H1 (cell line): Measurements from ENCODE around the gene ADD3. TPM values are rescaled to one million over a fixed set of nuclear protein-coding genes. Genes with fewer than 3 reads are reported as not detected.

Experiments
- CBX5 ChIP-seq: fragments of 300-800, 300-1000 bp; sonication (generic); IDR thresholded peaks from 2 replicates; pipeline ENCODE4 v1.7.1; 2016; ENCODE audit warnings: antibody characterized with exemption, low read length, low read depth
- CEBPB ChIP-seq: IDR thresholded peaks from 2 replicates; pipeline ENCODE4 v1.6.1; 2012; ENCODE audit warnings: low read depth, low read length
- EZH2 ChIP-seq: fragments of 200-600 bp; sonication (generic); IDR thresholded peaks from 2 replicates; pipeline ENCODE4 v1.7.1; 2012; ENCODE audit warnings: low read depth, mild to moderate bottlenecking, moderate library complexity, low read length, inconsistent platforms; ENCODE audit not compliant: severe bottlenecking
- JUND ChIP-seq: IDR thresholded peaks from 2 replicates; pipeline ENCODE4 v1.6.1; 2011; ENCODE audit warnings: mild to moderate bottlenecking, improper control_type of control experiment, low read length
- PHF8 ChIP-seq: fragments of 200-600 bp; sonication (generic); conservative IDR thresholded peaks from 2 replicates; pipeline ENCODE4 v1.7.1; 2012; ENCODE audit warnings: low read depth, mild to moderate bottlenecking, inconsistent platforms, low read length, moderate library complexity
- RFX5 ChIP-seq: IDR thresholded peaks from 2 replicates; pipeline ENCODE4 v1.6.1; 2011; ENCODE audit warnings: low read depth, low read length, improper control_type of control experiment, borderline replicate concordance
- RXRA ChIP-seq: IDR thresholded peaks from 2 replicates; pipeline ENCODE4 v1.6.1; 2011; ENCODE audit warnings: low read depth, mild to moderate bottlenecking, low read length, moderate library complexity; ENCODE audit not compliant: insufficient read depth
- SIX5 ChIP-seq: IDR thresholded peaks from 2 replicates; pipeline ENCODE4 v1.6.1; 2011; ENCODE audit warnings: mild to moderate bottlenecking, low read depth, low read length
- SUZ12 ChIP-seq: fragments of 200-600 bp; sonication (generic); IDR thresholded peaks from 2 replicates; pipeline ENCODE4 v1.6.1; 2012; ENCODE audit warnings: mild to moderate bottlenecking, inconsistent platforms, low read length, moderate library complexity, mixed read lengths
- polyA plus RNA-seq, 7 experiments: library from polyadenylated mRNA; depleted of rRNA in 3 of 7; stranded (reverse) in 5 of 7; unstranded in 2 of 7; fragments of >200 nt in 5 of 7; fragments of 200-250 nt in 2 of 7; gene quantifications; 1 replicate in 5 of 7; 2 replicates in 1 of 7; 4 replicates in 1 of 7; pipeline versions ENCODE4 v1.2.1 to v1.2.3, GENCODE V29; 2011 to 2013; ENCODE audit warnings: missing spikeins in 2 of 7, mixed read lengths in 2 of 7
- total RNA-seq: library from RNA; stranded (reverse); fragmentation: NEBNext Ultra II Directional; extraction: Animal tissue kit (Norgen Biotek cat#: 25700); gene quantifications from 2 replicates; pipeline ENCODE4 v1.2.1, GENCODE V29; 2021
- TF ChIP-seq, protein P1 (sequence below): fragments of 300-600 bp; sonication (generic); IDR thresholded peaks from 2 replicates; pipeline ENCODE4 v1.7.1; 2012; ENCODE audit warnings: low read length, moderate library complexity, mild to moderate bottlenecking, inconsistent platforms; ENCODE audit not compliant: insufficient replicate concordance

ADD3 gene
- total and polyA plus RNA-seq, 2 of the 8 experiments (the other 6 are each of a cell fraction or from before 2014, with no cell fraction given), result 44.7 to 85.6 TPM

DNA sequence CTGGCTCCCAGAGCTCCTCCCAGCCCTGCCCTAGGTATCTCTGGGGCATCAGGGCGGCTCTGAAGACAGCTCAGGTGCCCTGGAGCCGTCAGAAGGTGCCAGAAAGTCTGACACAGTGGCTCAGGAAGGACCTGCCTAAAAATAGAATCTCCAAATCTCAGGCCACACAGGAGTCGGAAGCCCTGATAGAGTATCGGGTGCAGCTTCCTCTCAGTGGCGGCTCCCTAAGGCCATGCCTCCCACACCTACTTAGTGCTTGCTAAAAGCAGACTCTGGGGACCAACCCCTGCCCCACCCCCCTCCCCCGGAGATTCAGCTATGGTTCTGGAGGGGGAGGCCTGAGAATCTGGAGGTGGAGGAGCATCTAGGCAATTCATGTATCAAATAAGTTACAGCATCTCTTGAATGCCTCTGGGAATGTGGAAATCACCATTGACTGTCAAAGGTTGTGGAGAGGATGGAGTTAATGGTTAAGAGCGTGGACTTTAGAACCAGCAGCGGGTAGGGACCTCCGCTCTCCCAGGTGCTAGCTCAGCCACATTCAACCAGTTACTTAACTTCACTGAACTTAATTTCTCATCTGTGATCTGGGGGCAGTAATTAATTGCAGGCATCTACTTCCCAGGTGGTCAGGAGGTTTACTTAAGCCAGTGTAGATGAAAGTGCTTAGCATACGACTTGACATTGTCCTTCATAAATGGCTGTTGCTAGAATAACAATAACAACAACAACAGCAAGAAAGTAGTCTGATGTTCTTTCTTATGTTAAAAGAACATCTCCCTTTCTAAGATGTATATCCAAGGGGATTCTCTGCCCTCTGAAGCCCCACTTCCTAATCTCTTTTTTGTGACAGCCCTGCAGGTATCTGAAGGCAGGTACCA, 161.1 kb downstream of the ADD3 start (continued):
- TF ChIP-seq, protein P1, sequence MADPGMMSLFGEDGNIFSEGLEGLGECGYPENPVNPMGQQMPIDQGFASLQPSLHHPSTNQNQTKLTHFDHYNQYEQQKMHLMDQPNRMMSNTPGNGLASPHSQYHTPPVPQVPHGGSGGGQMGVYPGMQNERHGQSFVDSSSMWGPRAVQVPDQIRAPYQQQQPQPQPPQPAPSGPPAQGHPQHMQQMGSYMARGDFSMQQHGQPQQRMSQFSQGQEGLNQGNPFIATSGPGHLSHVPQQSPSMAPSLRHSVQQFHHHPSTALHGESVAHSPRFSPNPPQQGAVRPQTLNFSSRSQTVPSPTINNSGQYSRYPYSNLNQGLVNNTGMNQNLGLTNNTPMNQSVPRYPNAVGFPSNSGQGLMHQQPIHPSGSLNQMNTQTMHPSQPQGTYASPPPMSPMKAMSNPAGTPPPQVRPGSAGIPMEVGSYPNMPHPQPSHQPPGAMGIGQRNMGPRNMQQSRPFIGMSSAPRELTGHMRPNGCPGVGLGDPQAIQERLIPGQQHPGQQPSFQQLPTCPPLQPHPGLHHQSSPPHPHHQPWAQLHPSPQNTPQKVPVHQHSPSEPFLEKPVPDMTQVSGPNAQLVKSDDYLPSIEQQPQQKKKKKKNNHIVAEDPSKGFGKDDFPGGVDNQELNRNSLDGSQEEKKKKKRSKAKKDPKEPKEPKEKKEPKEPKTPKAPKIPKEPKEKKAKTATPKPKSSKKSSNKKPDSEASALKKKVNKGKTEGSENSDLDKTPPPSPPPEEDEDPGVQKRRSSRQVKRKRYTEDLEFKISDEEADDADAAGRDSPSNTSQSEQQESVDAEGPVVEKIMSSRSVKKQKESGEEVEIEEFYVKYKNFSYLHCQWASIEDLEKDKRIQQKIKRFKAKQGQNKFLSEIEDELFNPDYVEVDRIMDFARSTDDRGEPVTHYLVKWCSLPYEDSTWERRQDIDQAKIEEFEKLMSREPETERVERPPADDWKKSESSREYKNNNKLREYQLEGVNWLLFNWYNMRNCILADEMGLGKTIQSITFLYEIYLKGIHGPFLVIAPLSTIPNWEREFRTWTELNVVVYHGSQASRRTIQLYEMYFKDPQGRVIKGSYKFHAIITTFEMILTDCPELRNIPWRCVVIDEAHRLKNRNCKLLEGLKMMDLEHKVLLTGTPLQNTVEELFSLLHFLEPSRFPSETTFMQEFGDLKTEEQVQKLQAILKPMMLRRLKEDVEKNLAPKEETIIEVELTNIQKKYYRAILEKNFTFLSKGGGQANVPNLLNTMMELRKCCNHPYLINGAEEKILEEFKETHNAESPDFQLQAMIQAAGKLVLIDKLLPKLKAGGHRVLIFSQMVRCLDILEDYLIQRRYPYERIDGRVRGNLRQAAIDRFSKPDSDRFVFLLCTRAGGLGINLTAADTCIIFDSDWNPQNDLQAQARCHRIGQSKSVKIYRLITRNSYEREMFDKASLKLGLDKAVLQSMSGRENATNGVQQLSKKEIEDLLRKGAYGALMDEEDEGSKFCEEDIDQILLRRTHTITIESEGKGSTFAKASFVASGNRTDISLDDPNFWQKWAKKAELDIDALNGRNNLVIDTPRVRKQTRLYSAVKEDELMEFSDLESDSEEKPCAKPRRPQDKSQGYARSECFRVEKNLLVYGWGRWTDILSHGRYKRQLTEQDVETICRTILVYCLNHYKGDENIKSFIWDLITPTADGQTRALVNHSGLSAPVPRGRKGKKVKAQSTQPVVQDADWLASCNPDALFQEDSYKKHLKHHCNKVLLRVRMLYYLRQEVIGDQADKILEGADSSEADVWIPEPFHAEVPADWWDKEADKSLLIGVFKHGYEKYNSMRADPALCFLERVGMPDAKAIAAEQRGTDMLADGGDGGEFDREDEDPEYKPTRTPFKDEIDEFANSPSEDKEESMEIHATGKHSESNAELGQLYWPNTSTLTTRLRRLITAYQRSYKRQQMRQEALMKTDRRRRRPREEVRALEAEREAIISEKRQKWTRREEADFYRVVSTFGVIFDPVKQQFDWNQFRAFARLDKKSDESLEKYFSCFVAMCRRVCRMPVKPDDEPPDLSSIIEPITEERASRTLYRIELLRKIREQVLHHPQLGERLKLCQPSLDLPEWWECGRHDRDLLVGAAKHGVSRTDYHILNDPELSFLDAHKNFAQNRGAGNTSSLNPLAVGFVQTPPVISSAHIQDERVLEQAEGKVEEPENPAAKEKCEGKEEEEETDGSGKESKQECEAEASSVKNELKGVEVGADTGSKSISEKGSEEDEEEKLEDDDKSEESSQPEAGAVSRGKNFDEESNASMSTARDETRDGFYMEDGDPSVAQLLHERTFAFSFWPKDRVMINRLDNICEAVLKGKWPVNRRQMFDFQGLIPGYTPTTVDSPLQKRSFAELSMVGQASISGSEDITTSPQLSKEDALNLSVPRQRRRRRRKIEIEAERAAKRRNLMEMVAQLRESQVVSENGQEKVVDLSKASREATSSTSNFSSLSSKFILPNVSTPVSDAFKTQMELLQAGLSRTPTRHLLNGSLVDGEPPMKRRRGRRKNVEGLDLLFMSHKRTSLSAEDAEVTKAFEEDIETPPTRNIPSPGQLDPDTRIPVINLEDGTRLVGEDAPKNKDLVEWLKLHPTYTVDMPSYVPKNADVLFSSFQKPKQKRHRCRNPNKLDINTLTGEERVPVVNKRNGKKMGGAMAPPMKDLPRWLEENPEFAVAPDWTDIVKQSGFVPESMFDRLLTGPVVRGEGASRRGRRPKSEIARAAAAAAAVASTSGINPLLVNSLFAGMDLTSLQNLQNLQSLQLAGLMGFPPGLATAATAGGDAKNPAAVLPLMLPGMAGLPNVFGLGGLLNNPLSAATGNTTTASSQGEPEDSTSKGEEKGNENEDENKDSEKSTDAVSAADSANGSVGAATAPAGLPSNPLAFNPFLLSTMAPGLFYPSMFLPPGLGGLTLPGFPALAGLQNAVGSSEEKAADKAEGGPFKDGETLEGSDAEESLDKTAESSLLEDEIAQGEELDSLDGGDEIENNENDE, result peak; percentile 90
- 0 out of 2 replicates have a peak, but pooled peaks have one; percentile 50 for TF ChIP-seq SUZ12
- TF ChIP-seq PHF8, result no peak
- peak; percentile 53 for TF ChIP-seq EZH2
- TF ChIP-seq RXRA, result no peak
- TF ChIP-seq CBX5, result no peak
- TF ChIP-seq CEBPB, result no peak
- no peak for TF ChIP-seq JUND
- TF ChIP-seq SIX5, result no peak; the same call in 1 of the 2 replicates
- TF ChIP-seq RFX5, result no peak
